ENCODE measurements around the gene KCND1. TPM values are rescaled to one million over a fixed set of nuclear protein-coding genes. Genes with fewer than 3 reads are reported as not detected.
"Not testable (repeated sequence)": the region's sequence is repeated elsewhere in the genome, so short reads cannot be mapped to it uniquely, and the experiment has no call there.

Gene KCND1
- total and polyA plus RNA-seq, 12 donors, result 0.13 to 1.7 (median 0.36) TPM

- no peak for TF ChIP-seq CTCF (IDR thresholded peaks at IDR 0.05)
- DNase-seq, result no peak
- Histone ChIP-seq H3K4me1 (no peaks in the 10 kb centered on the region), H3K36me3 (peaks cover 0 to 84% (median 15%) of the 10 kb centered on the region in 9 donors), H3K27ac (no peak overlapping the region), H3K9me3 (no peaks in the 10 kb centered on the region), H3K4me3 (no peak overlapping the region), H3K27me3 (peaks cover 0 to 4% (median 0%) of the 10 kb centered on the region in 7 donors)
- ATAC-seq, result no peak
- 94% methylated on average over 15 to 17 of the region's 17 CpGs for WGBS, 2 donors
- intact Hi-C loops (cut with DNase I), result no loop called here
Observed at GRCh38 chrX:48983081-48983480, 11.4 kb upstream of the KCND1 start.

- DNase-seq (no peak), ATAC-seq (no peak)
- intact Hi-C loops (cut with DNase I), result no loop called here
- 93 to 95% methylated on average over 9 to 10 of the region's 10 CpGs for WGBS, 2 donors
- no peak overlapping the region for H3K4me3 ChIP-seq
- no peak for TF ChIP-seq CTCF (IDR thresholded peaks at IDR 0.05)
- peaks cover 0 to 4% (median 0%) of the 10 kb centered on the region in 7 donors for H3K27me3 ChIP-seq
- peaks cover 0 to 93% (median 15%) of the 10 kb centered on the region in 9 donors for H3K36me3 ChIP-seq
- no peak overlapping the region for H3K27ac ChIP-seq
- no peaks in the 10 kb centered on the region for H3K4me1 ChIP-seq
- H3K9me3 ChIP-seq, result no peaks in the 10 kb centered on the region
Observed at GRCh38 chrX:48981178-48981577, 9.5 kb upstream of the KCND1 start.

GRCh38 chrX:48980341-48980740 lies 8.7 kb upstream of the KCND1 start:
- H3K36me3 ChIP-seq, result peaks cover 0 to 93% (median 15%) of the 10 kb centered on the region in 9 donors
- WGBS, 2 donors, result 79 to 85% methylated on average over 3 to 4 of the region's 10 CpGs
- intact Hi-C loops (cut with DNase I), result loop anchor here in 1 of 10 donors (1.0 kb wide), 1 partner anchor 11 kb away; no protein-coding TSS in a partner anchor
- not testable (repeated sequence) for DNase-seq, H3K27me3 ChIP-seq, H3K4me3 ChIP-seq, H3K4me1 ChIP-seq, H3K27ac ChIP-seq, ATAC-seq, H3K9me3 ChIP-seq

- H3K36me3 ChIP-seq, result peaks cover 0 to 87% (median 15%) of the 10 kb centered on the region in 9 donors
- no peaks in the 10 kb centered on the region for H3K9me3 ChIP-seq
- WGBS, 2 donors, result 94 to 97% methylated on average over 5 of the region's 5 CpGs
- intact Hi-C loops (cut with DNase I), result loop anchor here in 2 of 10 donors (10.0 kb wide), 1 partner anchor 67 kb away; the partner anchor contains the start of gene TFE3 (in 2 of the 2)
- no peak for TF ChIP-seq CTCF (IDR thresholded peaks at IDR 0.05)
- ATAC-seq (no peak), DNase-seq (no peak)
- H3K27me3 ChIP-seq, result peaks cover 0 to 4% (median 0%) of the 10 kb centered on the region in 7 donors
- H3K27ac ChIP-seq, result no peak overlapping the region
- H3K4me1 ChIP-seq, result no peaks in the 10 kb centered on the region
- H3K4me3 ChIP-seq, result no peak overlapping the region
Observed at GRCh38 chrX:48978226-48978625, 6.6 kb upstream of the KCND1 start.

GRCh38 chrX:48976086-48976485 lies 4.4 kb upstream of the KCND1 start:
- intact Hi-C loops (cut with DNase I), result loop anchor here in 2 of 10 donors (10.0 kb wide), 1 partner anchor 69 kb away; the partner anchor contains the start of gene TFE3 (in 2 of the 2)
- H3K36me3 ChIP-seq, result peaks cover 0 to 65% (median 3%) of the 10 kb centered on the region in 9 donors
- no peak overlapping the region for H3K27ac ChIP-seq
- no peak overlapping the region for H3K4me3 ChIP-seq
- DNase-seq (no peak), ATAC-seq (no peak)
- 49 to 51% methylated on average over 5 to 6 of the region's 6 CpGs for WGBS, 2 donors
- no peak for TF ChIP-seq CTCF (IDR thresholded peaks at IDR 0.05)
- no peaks in the 10 kb centered on the region for H3K9me3 ChIP-seq
- H3K27me3 ChIP-seq, result peaks cover 0 to 11% (median 0%) of the 10 kb centered on the region in 7 donors
- H3K4me1 ChIP-seq, result peaks cover 0 to 12% (median 0%) of the 10 kb centered on the region in 9 donors
